Karpas-422 (cell line): ENCODE data around the gene MITF. TPM values are rescaled to one million over a fixed set of nuclear protein-coding genes. Genes with fewer than 3 reads are reported as not detected.

Source experiments
- DNase-seq: peaks from one replicate; pipeline ENCODE4 v3.0.0-alpha.2; 2015
- H2AFZ ChIP-seq: fragments of 200-600 bp; sonication (generic); 2 replicates; pipeline ENCODE4 v1.6.1; 2014; ENCODE audit warnings: antibody characterized with exemption, low read length, mixed read lengths
- H3K27ac ChIP-seq: fragments of 200-600 bp; sonication (generic); 2 replicates; pipeline ENCODE4 v1.5.1; 2014; ENCODE audit warnings: mild to moderate bottlenecking, low read length, moderate library complexity
- H3K27me3 ChIP-seq: fragments of 200-600 bp; sonication (generic); 2 replicates; pipeline ENCODE4 v1.6.1; 2014; ENCODE audit warnings: low read length, mixed read lengths
- H3K36me3 ChIP-seq: fragments of 200-600 bp; sonication (generic); 2 replicates; pipeline ENCODE4 v1.6.1; 2014; ENCODE audit warnings: low read length, mixed read lengths; ENCODE audit not compliant: insufficient read depth
- H3K4me1 ChIP-seq: fragments of 200-600 bp; sonication (generic); 2 replicates; pipeline ENCODE4 v1.6.1; 2014; ENCODE audit warnings: mild to moderate bottlenecking, low read length, mixed read lengths
- H3K4me2 ChIP-seq: fragments of 200-600 bp; sonication (generic); 2 replicates; pipeline ENCODE4 v1.6.1; 2014; ENCODE audit warnings: low read length, low read depth, mild to moderate bottlenecking; ENCODE audit not compliant: poor library complexity, severe bottlenecking
- H3K4me3 ChIP-seq: fragments of 200-600 bp; sonication (generic); 2 replicates; pipeline ENCODE4 v1.5.1; 2014; ENCODE audit warnings: mild to moderate bottlenecking, antibody characterized with exemption, low read length, mixed read lengths
- H3K79me2 ChIP-seq: fragments of 200-600 bp; sonication (generic); 2 replicates; pipeline ENCODE4 v1.6.1; 2014; ENCODE audit warnings: mild to moderate bottlenecking, low read length, mixed read lengths
- H3K9ac ChIP-seq: fragments of 200-600 bp; sonication (generic); 2 replicates; pipeline ENCODE4 v1.6.0; 2014; ENCODE audit warnings: low read length
- H3K9me2 ChIP-seq: fragments of 200-600 bp; sonication (generic), shearing (Covaris generic); replicated peaks from 2 replicates; pipeline ENCODE4 v1.6.0; 2014; ENCODE audit warnings: mild to moderate bottlenecking, low read length, moderate library complexity; ENCODE audit not compliant: insufficient read depth
- H3K9me3 ChIP-seq: fragments of 300-700, 200-600 bp; sonication (generic); 2 replicates; pipeline ENCODE4 v1.6.1; 2014; ENCODE audit warnings: low read length, mixed read lengths
- H4K20me1 ChIP-seq: fragments of 200-600 bp; sonication (generic); 2 replicates; pipeline ENCODE4 v1.6.1; 2014; ENCODE audit warnings: mild to moderate bottlenecking, antibody characterized with exemption, low read length, low read depth; ENCODE audit not compliant: insufficient read depth
- total RNA-seq: library from RNA; depleted of rRNA; stranded (reverse); fragments of >200 nt; shearing (Covaris generic); gene quantifications from 2 replicates; pipeline ENCODE4 v1.2.3, GENCODE V29; 2014; ENCODE audit warnings: low replicate concordance

The MITF gene
- total RNA-seq, 1 experiment from 2014 or later: not detected

- Histone ChIP-seq H3K9me2 (no peaks in the 10 kb centered on the region), H3K27ac (no peak overlapping the region), H3K4me2 (no peak overlapping the region), H3K79me2 (no peaks in the 10 kb centered on the region), H3K4me1 (no peaks in the 10 kb centered on the region), H2AFZ (no peak overlapping the region), H3K27me3 (no peaks in the 10 kb centered on the region), H3K9ac (no peak overlapping the region), H3K4me3 (no peak overlapping the region), H4K20me1 (no peaks in the 10 kb centered on the region), H3K9me3 (peaks cover 8% of the 10 kb centered on the region; the same call in 1 of the 2 replicates), H3K36me3 (no peaks in the 10 kb centered on the region)
- DNase-seq: no peak
Observed at GRCh38 chr3:69833591-69833990, 94.3 kb downstream of the MITF start.

- no peaks in the 10 kb centered on the region for H4K20me1 ChIP-seq
- H3K9ac ChIP-seq: no peak overlapping the region
- DNase-seq: no peak
- H3K9me2 ChIP-seq: no peaks in the 10 kb centered on the region
- no peak overlapping the region for H3K27ac ChIP-seq
- peaks cover 8% of the 10 kb centered on the region; the same call in 1 of the 2 replicates for H3K9me3 ChIP-seq
- no peaks in the 10 kb centered on the region for H3K79me2 ChIP-seq
- H3K4me3 ChIP-seq: no peak overlapping the region
- H2AFZ ChIP-seq: no peak overlapping the region
- no peak overlapping the region for H3K4me2 ChIP-seq
- H3K36me3 ChIP-seq: no peaks in the 10 kb centered on the region
- H3K27me3 ChIP-seq: no peaks in the 10 kb centered on the region
- no peaks in the 10 kb centered on the region for H3K4me1 ChIP-seq
Observed at GRCh38 chr3:69838217-69838616, 99.0 kb downstream of the MITF start.

DNA sequence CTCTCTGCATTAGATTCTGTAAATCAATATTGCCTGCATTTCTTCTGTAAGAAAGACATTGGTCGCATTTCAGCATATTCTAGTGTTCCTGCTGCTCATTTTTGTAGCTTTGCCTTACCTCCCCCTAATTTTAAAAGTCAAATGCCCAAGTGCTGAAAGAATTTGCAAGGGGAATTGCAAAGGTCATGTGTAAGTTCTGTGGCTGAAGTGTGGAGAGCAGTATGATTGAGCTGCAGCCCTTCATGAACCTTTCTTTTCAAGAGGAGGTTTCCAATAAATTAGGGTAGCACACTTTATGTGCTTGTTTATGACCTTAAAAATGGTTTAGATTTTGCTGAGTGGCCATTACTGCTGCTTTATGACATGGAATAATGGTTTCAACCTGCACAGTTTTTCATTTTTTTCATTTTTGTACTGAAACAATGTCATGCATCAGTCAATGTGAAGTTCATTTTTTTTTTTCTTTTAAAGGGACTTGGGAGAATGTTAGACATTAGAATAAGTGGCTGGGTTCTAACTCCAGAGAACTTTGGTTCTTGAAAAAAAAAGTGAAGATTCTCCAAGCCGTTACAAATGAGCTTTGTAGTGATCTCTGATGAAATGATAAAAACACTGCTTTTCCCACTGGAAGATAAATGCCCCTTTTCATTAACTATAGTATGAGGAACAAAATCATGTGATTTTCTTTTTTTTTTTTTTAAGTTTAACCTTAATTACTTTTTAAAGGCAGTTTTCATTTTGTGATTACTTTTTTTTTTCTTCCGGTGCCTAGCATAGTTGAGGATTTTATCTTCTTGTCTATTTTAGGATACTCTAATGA lies 99.6 kb downstream of the MITF start:
- no peak overlapping the region for H3K4me2 ChIP-seq
- H3K9me2 ChIP-seq: no peaks in the 10 kb centered on the region
- H3K9ac ChIP-seq: no peak overlapping the region
- no peaks in the 10 kb centered on the region for H3K36me3 ChIP-seq
- H3K9me3 ChIP-seq: peaks cover 5% of the 10 kb centered on the region; the same call in 1 of the 2 replicates
- no peak overlapping the region for H2AFZ ChIP-seq
- H3K4me1 ChIP-seq: no peaks in the 10 kb centered on the region
- no peaks in the 10 kb centered on the region for H3K79me2 ChIP-seq
- no peak for DNase-seq
- H3K4me3 ChIP-seq: no peak overlapping the region
- H3K27me3 ChIP-seq: no peaks in the 10 kb centered on the region
- no peak overlapping the region for H3K27ac ChIP-seq
- H4K20me1 ChIP-seq: no peaks in the 10 kb centered on the region

DNA sequence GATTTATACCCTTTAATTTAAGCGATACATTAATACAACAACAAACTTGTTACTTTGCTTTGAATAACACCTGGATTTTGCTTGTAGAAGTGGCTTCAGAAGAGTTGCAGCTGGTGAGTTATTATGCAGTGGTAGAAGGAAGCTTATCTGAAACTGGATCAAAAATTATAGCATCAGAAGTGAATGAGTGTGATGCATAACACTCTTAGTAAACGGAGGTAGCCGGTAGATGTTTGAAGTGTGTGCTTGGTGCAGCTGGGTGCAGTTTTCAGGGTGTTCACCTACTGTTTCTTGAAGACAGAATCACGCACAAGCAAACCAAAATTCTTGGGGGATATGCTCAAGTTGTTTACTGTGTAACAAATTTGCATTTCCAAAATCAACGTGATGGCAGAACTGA lies 103.1 kb downstream of the MITF start:
- Histone ChIP-seq H2AFZ (no peak overlapping the region), H3K4me3 (no peak overlapping the region), H3K36me3 (no peaks in the 10 kb centered on the region), H3K27ac (no peak overlapping the region), H3K4me2 (no peak overlapping the region), H3K9me2 (no peaks in the 10 kb centered on the region), H3K4me1 (no peaks in the 10 kb centered on the region), H3K79me2 (no peaks in the 10 kb centered on the region), H3K9ac (no peak overlapping the region), H3K27me3 (no peaks in the 10 kb centered on the region), H3K9me3 (no peaks in the 10 kb centered on the region), H4K20me1 (no peaks in the 10 kb centered on the region)
- no peak for DNase-seq

DNA sequence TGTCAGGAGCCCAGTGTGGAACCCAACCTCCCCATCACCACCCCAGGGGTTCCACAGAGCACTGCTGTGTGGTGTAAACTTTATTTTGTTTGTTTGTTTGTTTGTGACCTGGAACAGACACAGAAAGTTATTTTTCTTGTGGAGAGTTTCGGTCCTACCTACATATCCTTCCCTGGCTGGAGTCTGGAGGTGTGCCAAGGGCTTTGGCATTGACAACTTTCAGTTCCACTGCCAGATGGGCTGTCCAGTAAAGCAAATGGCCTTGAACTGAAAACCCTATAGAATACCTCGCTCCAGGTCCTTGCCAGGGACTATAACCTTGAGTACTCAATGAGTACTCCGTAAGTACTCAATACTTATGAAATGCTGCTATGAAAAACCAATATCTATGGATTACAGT lies 103.5 kb downstream of the MITF start:
- H3K9ac ChIP-seq: no peak overlapping the region

DNA sequence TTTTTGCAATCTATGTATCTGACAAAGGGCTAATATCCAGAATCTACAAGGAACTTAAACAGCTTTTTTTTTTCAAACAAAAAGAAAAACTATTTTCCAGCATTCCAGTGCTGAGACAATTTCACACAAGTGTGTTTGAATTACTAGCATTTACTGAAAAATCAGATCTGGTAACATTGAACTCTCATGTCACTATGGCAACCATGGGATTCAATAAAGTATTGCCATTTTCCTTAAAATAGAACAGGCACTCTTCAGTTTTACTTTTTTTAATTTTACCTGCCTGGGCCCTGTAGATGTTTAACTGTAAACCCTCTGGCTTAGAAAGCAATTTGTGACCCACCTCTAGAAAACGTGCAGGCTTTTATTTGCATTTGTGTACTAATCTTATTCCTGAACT lies 105.4 kb downstream of the MITF start:
- H3K4me1 ChIP-seq: no peaks in the 10 kb centered on the region
- H4K20me1 ChIP-seq: no peaks in the 10 kb centered on the region
- no peaks in the 10 kb centered on the region for H3K9me3 ChIP-seq
- no peak overlapping the region for H3K4me3 ChIP-seq
- no peaks in the 10 kb centered on the region for H3K9me2 ChIP-seq
- H2AFZ ChIP-seq: no peak overlapping the region
- H3K9ac ChIP-seq: no peak overlapping the region
- no peak overlapping the region for H3K4me2 ChIP-seq
- DNase-seq: no peak
- H3K27me3 ChIP-seq: no peaks in the 10 kb centered on the region
- H3K36me3 ChIP-seq: no peaks in the 10 kb centered on the region
- no peaks in the 10 kb centered on the region for H3K79me2 ChIP-seq
- H3K27ac ChIP-seq: no peak overlapping the region

More for the DNA sequence above, 103.5 kb downstream of the MITF start:
- H4K20me1 ChIP-seq: no peaks in the 10 kb centered on the region
- no peak for DNase-seq
- H3K79me2 ChIP-seq: no peaks in the 10 kb centered on the region
- no peaks in the 10 kb centered on the region for H3K9me3 ChIP-seq
- H3K4me1 ChIP-seq: no peaks in the 10 kb centered on the region
- H3K4me3 ChIP-seq: no peak overlapping the region
- H2AFZ ChIP-seq: no peak overlapping the region
- no peak overlapping the region for H3K4me2 ChIP-seq
- no peaks in the 10 kb centered on the region for H3K27me3 ChIP-seq
- H3K9me2 ChIP-seq: no peaks in the 10 kb centered on the region
- no peak overlapping the region for H3K27ac ChIP-seq
- H3K36me3 ChIP-seq: no peaks in the 10 kb centered on the region

DNA sequence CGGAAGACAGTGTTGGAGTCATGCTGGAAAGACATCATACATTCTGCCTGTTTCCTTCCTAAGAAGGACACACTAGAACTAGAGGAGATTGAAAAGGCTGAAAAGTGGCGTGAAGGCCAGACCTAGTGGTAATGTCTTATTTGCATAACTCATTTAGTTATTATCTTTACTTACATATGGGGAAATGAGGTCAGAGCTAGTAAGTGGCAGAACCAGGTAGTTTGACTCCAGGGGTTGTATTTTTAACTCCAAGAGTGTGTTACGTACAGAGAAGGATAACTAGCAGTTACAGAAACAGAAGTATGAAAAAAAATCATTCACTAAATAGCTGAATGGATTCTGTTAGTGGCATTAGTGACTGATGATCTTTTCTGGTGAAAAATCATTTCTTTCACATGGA lies 108.0 kb downstream of the MITF start:
- DNase-seq: no peak
- Histone ChIP-seq H3K4me1 (no peaks in the 10 kb centered on the region), H3K36me3 (no peaks in the 10 kb centered on the region), H3K9me3 (no peaks in the 10 kb centered on the region), H3K79me2 (no peaks in the 10 kb centered on the region), H4K20me1 (no peaks in the 10 kb centered on the region), H3K4me3 (no peak overlapping the region), H3K27me3 (no peaks in the 10 kb centered on the region), H3K4me2 (no peak overlapping the region), H2AFZ (no peak overlapping the region), H3K27ac (no peak overlapping the region), H3K9me2 (no peaks in the 10 kb centered on the region), H3K9ac (no peak overlapping the region)

DNA sequence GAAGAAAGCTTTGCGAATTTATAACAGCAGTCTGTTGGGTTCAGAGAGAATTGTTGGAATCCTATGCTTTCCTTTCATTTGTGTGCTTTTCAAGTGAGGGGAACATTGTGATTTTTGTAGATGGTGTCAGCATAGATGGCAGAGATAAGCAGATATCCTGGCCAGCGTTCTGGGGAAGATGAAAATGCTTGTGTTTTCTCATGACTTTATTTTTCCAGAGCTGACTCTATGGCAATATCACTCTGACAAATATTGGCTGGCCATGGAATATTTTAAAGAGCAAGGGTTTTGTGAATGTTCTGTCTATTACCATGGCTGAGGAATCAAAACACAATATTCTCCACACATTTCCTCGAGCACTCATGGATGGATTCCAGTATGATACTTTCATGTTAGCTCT lies 108.8 kb downstream of the MITF start:
- Histone ChIP-seq H4K20me1 (no peaks in the 10 kb centered on the region), H3K36me3 (no peaks in the 10 kb centered on the region), H3K4me3 (no peak overlapping the region), H3K9ac (no peak overlapping the region), H3K79me2 (no peaks in the 10 kb centered on the region), H2AFZ (no peak overlapping the region), H3K27me3 (no peaks in the 10 kb centered on the region), H3K9me3 (no peaks in the 10 kb centered on the region), H3K4me1 (no peaks in the 10 kb centered on the region), H3K9me2 (no peaks in the 10 kb centered on the region), H3K27ac (no peak overlapping the region), H3K4me2 (no peak overlapping the region)
- no peak for DNase-seq
